Chondrocyte (in vitro differentiated cells): Measurements from ENCODE around the gene RRAD. TPM values are rescaled to one million over a fixed set of nuclear protein-coding genes. Genes with fewer than 3 reads are reported as not detected.
"Not testable (repeated sequence)": the region's sequence is repeated elsewhere in the genome, so short reads cannot be mapped to it uniquely, and the experiment has no call there.

ENCODE experiments used
- DNase-seq: peaks from one replicate; pipeline ENCODE4 v3.0.0; 2021; ENCODE audit warnings: mixed read lengths, low spot score
- H3K27ac Mint-ChIP-seq: one replicate; pipeline ENCODE4 v1.8.0; 2021; ENCODE audit warnings: mild to moderate bottlenecking, moderate library complexity, mixed read lengths; ENCODE audit not compliant: unreplicated experiment
- H3K27me3 Mint-ChIP-seq: 2 replicates; pipeline ENCODE4 v1.8.0; 2021; ENCODE audit warnings: low read depth, mixed read lengths
- H3K36me3 Mint-ChIP-seq: 2 replicates; pipeline ENCODE4 v1.8.0; 2021; ENCODE audit warnings: low read depth, mixed read lengths
- H3K4me1 Mint-ChIP-seq: 2 replicates; pipeline ENCODE4 v1.8.0; 2021; ENCODE audit warnings: low read depth, mild to moderate bottlenecking, mixed read lengths
- H3K4me3 Mint-ChIP-seq: one replicate; pipeline ENCODE4 v1.8.0; 2021; ENCODE audit warnings: mild to moderate bottlenecking, moderate library complexity, mixed read lengths; ENCODE audit not compliant: unreplicated experiment
- H3K9me3 Mint-ChIP-seq: 2 replicates; pipeline ENCODE4 v1.8.0; 2021; ENCODE audit warnings: low read depth, mixed read lengths
- total RNA-seq: library from RNA; stranded (reverse); gene quantifications from 3 replicates; pipeline ENCODE4 v1.2.1, GENCODE V29; 2021
- TF ChIP-seq, protein P1 (sequence below): fragments of 200-600 bp; sonication (generic); IDR thresholded peaks from 2 replicates; pipeline ENCODE4 v1.5.0; 2021; ENCODE audit warnings: antibody characterized with exemption, mild to moderate bottlenecking, moderate library complexity

Gene RRAD
- total RNA-seq, 1 donor from 2014 or later = 6.5 TPM

DNA sequence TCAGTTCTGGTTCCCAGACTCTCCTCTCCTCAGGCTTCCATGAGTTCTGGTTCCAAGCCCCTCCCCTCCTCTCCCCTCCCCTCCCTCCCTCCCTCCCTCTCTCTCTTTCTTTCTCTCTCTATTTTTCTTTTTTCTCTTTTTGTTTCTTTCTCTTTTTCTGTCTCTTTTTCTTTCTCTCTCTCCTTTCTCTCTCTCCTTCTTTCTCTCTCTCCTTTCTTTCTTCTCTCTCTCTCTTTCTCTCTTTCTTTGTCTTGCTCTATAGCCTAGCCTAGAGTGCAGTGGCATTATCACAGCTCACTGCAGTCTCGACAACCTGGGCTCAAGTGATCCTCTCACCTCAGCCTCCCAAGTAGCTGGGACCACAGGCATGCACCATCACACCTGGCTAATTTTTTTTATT lies 34.9 kb upstream of the RRAD start:
- TF ChIP-seq, protein P1, sequence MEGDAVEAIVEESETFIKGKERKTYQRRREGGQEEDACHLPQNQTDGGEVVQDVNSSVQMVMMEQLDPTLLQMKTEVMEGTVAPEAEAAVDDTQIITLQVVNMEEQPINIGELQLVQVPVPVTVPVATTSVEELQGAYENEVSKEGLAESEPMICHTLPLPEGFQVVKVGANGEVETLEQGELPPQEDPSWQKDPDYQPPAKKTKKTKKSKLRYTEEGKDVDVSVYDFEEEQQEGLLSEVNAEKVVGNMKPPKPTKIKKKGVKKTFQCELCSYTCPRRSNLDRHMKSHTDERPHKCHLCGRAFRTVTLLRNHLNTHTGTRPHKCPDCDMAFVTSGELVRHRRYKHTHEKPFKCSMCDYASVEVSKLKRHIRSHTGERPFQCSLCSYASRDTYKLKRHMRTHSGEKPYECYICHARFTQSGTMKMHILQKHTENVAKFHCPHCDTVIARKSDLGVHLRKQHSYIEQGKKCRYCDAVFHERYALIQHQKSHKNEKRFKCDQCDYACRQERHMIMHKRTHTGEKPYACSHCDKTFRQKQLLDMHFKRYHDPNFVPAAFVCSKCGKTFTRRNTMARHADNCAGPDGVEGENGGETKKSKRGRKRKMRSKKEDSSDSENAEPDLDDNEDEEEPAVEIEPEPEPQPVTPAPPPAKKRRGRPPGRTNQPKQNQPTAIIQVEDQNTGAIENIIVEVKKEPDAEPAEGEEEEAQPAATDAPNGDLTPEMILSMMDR = no peak
- Mint-ChIP-seq H3K27ac (no peak overlapping the region), H3K36me3 (no peaks in the 10 kb centered on the region), H3K9me3 (no peaks in the 10 kb centered on the region), H3K4me1 (no peaks in the 10 kb centered on the region), H3K27me3 (peaks cover 28% of the 10 kb centered on the region), H3K4me3 (no peak overlapping the region)
- DNase-seq = no peak

DNA sequence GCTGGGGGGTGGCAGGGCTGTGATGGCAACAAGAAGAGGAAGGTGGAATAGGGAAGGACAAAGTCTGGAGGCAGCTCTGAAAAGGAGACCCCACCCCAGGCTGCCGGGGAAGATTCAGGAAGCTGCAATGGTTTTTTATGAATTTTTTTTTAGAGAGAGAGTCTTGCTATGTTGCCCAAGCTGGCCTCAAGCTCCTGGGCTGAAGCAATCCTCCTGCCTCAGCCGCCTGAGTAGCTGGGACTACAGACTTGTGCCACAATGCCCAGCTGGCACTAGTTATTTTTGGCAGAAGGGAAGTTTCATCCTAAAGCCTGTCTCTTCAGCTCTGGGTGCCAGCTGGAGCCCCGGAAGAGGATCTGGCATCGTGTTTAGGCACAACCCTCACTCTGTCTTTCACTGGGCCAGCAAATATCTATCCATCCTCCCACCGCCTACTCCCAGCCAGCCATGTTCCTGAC lies 34.4 kb upstream of the RRAD start:
- H3K9me3 Mint-ChIP-seq = no peaks in the 10 kb centered on the region
- H3K36me3 Mint-ChIP-seq = no peaks in the 10 kb centered on the region
- no peak overlapping the region for H3K27ac Mint-ChIP-seq
- no peaks in the 10 kb centered on the region for H3K4me1 Mint-ChIP-seq
- TF ChIP-seq, protein P1 = no peak
- peaks cover 24% of the 10 kb centered on the region for H3K27me3 Mint-ChIP-seq
- no peak overlapping the region for H3K4me3 Mint-ChIP-seq
- no peak for DNase-seq

DNA sequence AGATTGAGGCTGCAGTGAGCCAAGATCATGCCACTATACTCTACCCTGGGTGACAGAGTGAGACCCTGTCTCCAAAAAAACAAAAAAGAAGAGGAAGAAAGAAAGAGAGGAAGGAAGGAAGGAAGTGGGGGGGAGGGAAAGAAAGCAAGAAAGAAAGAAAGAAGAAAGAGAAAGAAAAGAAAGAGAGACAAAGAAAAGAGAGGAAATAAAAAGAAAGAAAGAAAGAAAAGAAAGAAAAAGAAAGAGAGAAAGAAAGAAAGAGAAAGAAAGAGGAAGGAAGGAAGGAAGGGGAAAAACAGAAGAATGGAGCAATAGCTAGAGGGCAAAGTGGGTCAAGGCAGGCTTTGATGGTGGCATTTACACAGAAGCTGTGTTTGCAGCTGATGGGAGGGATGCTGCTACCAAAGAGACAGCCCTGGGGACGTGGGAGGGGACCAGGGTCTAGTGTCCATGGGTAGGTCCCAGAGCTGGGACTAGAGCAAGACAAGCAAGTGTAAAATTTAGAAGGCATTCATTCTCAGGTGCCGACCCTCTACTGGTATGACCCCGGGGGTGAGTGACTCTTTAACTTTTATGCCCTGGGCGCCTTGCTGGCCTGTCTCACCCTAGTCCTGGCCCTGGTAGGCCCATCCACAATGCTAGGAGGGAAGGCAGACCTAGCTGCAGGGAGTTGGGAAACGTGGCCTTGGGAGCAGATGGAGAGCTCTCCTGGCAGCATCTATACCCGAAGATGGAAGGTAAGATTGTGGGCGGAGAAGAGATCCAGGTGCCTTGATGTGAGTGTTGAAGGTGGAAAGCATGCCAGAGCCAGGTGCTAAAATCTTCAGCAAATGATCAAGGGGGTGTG lies 33.7 kb upstream of the RRAD start:
- DNase-seq = no peak
- Mint-ChIP-seq H3K4me1 (no peaks in the 10 kb centered on the region), H3K4me3 (no peak overlapping the region), H3K27ac (no peak overlapping the region), H3K9me3 (no peaks in the 10 kb centered on the region), H3K36me3 (no peaks in the 10 kb centered on the region), H3K27me3 (peaks cover 20% of the 10 kb centered on the region)
- TF ChIP-seq, protein P1 = no peak

DNA sequence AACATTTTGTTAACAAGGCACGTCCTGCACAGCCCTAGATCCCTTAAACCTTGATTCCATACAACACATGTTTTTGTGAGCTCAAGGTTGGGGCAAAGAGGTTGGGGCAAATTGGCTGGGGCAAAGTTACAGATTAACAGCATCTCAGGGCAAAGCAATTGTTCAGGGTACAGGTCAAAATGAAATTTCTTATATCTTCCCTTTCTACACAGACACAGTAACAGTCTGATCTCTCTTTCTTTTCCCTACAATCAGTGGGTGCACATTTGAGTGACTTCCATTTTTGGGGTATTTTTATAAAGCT lies 30.8 kb upstream of the RRAD start:
- not testable (repeated sequence) for H3K4me3 Mint-ChIP-seq, H3K27ac Mint-ChIP-seq, H3K36me3 Mint-ChIP-seq, H3K4me1 Mint-ChIP-seq, DNase-seq, H3K9me3 Mint-ChIP-seq
- H3K27me3 Mint-ChIP-seq = peaks cover 20% of the 10 kb centered on the region

DNA sequence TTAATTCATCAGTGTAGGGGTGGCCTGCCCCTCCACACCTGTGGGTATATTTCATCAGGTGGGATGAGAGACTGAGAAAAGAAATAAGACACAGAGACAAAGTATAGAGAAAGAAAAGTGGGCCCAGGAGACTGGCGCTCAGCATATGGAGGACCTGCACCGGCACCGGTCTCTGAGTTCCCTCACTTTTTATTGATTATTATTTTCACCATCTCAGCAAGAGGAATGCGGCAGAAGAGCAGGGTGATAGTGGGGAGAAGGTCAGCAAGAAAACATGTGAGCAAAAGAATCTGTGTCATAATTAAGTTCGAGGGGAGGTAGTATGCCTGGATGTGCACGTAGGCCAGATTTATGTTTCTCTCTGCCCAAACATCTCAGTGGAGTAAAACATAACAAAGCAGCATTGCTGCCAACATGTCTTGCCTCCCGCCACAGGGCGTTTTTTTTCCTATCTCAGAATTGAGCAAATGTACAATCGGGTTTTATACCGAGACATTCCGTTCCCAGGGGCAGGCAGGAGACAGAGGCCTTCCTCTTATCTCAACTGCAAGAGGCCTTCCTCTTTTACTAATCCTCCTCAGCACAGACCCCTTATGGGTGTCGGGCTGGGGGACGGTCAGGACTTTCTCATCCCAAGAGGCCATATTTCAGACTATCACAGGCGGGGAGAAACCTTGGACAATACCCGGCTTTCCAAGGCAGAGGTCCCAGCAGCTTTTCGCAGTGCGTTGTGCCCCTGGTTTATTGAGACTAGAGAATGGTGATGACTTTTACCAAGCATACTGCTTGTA lies 30.2 kb upstream of the RRAD start:
- H3K4me1 Mint-ChIP-seq, H3K36me3 Mint-ChIP-seq, H3K4me3 Mint-ChIP-seq, DNase-seq, H3K9me3 Mint-ChIP-seq, H3K27ac Mint-ChIP-seq: not testable (repeated sequence)
- H3K27me3 Mint-ChIP-seq = peaks cover 20% of the 10 kb centered on the region

DNA sequence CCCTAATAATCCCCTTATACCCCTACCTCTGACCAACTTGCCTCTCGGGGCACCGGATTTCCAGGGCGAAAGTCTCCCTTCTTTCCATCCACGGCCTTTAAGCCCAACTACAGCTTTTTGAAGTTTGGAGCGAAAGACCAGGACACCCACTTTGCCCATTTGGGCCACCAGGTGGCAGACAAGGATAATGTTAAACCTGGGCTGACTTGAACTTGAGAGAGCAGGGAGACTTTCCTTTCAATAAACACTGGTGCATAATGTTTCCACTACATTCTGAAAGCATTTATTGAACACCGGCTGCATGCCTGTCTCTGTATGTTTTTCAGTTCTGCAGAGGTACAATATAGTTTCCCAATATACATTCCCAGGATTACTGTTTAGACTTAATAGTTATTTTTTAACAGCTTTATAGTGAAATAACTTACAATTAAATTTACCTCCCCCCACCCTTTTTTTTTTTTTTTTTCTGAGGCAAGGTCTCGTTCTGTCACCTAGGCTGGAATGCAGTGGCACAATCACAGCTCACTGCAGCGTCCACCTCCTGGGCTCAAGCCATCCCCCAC lies 28.8 kb upstream of the RRAD start:
- Mint-ChIP-seq H3K27ac (no peak overlapping the region), H3K27me3 (peaks cover 19% of the 10 kb centered on the region), H3K36me3 (no peaks in the 10 kb centered on the region), H3K4me3 (no peak overlapping the region), H3K4me1 (no peaks in the 10 kb centered on the region), H3K9me3 (peaks cover 8% of the 10 kb centered on the region)
- no peak for DNase-seq
- TF ChIP-seq, protein P1 = peak; percentile 91
